ENCODE data around the gene GRK3. TPM values are rescaled to one million over a fixed set of nuclear protein-coding genes. Genes with fewer than 3 reads are reported as not detected.
"Not testable (repeated sequence)": the region's sequence is repeated elsewhere in the genome, so short reads cannot be mapped to it uniquely, and the experiment has no call there.

The GRK3 gene
- total RNA-seq, 1 donor from 2014 or later = 12.4 TPM

DNA sequence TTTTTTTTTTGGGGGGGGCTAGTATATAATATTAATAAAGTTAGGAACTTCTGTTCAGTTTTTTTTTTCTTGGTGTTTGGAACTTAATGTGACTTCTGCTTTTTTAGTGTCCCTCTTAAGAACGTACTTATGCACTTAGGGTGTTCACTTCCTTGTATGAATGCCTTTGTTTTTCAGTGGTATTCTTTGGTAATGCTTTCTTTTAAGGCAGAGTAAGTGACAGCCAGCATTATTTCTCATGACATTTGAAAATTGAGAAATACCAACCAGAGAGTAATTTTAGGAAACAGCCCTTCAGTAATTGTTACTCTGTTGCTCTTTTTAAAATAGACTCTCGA, 2.4 kb downstream of the GRK3 start:
- no peaks in the 10 kb centered on the region for H3K36me3 Mint-ChIP-seq (ENCODE audit: unreplicated experiment)
- H3K4me3 Mint-ChIP-seq (ENCODE audit: unreplicated experiment) = no peak overlapping the region
- no peak for DNase-seq
- TF ChIP-seq, protein P1, sequence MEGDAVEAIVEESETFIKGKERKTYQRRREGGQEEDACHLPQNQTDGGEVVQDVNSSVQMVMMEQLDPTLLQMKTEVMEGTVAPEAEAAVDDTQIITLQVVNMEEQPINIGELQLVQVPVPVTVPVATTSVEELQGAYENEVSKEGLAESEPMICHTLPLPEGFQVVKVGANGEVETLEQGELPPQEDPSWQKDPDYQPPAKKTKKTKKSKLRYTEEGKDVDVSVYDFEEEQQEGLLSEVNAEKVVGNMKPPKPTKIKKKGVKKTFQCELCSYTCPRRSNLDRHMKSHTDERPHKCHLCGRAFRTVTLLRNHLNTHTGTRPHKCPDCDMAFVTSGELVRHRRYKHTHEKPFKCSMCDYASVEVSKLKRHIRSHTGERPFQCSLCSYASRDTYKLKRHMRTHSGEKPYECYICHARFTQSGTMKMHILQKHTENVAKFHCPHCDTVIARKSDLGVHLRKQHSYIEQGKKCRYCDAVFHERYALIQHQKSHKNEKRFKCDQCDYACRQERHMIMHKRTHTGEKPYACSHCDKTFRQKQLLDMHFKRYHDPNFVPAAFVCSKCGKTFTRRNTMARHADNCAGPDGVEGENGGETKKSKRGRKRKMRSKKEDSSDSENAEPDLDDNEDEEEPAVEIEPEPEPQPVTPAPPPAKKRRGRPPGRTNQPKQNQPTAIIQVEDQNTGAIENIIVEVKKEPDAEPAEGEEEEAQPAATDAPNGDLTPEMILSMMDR (IDR thresholded peaks at IDR 0.05; ENCODE audit: partially characterized antibody, unreplicated experiment) = no peak
- H3K27ac Mint-ChIP-seq (ENCODE audit: unreplicated experiment) = no peak overlapping the region
- peaks cover 16% of the 10 kb centered on the region for H3K4me1 Mint-ChIP-seq (ENCODE audit: low read depth, unreplicated experiment)
- peaks cover 4% of the 10 kb centered on the region for H3K9me3 Mint-ChIP-seq (ENCODE audit: unreplicated experiment)
- peaks cover 7% of the 10 kb centered on the region for H3K27me3 Mint-ChIP-seq (ENCODE audit: unreplicated experiment)

DNA sequence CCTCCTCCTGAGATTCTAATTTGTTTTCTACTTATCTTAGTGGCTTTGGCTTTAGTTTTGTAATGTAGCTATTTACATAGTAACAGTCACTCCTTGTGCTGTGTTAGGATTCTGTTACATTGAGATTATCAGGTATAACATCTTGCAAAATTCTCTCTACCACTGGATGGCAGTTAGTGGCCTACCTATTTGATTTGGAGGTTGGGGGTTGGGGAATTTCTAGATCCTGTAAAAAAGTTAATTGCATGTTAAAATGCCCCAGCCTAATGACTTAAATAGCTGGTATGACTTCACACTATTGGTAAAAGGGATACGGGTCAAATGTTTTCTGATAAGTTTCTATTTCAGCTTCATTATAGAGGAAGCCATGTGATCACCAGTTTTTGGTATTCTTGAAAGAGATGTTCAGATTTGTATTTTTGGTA, 2.8 kb downstream of the GRK3 start:
- peak overlapping the region; percentile 6 for H3K4me3 Mint-ChIP-seq (ENCODE audit: unreplicated experiment)
- no peaks in the 10 kb centered on the region for H3K36me3 Mint-ChIP-seq (ENCODE audit: unreplicated experiment)
- H3K9me3 Mint-ChIP-seq (ENCODE audit: unreplicated experiment) = peaks cover 4% of the 10 kb centered on the region
- peaks cover 16% of the 10 kb centered on the region for H3K4me1 Mint-ChIP-seq (ENCODE audit: low read depth, unreplicated experiment)
- H3K27me3 Mint-ChIP-seq (ENCODE audit: unreplicated experiment) = peaks cover 7% of the 10 kb centered on the region
- DNase-seq = no peak
- TF ChIP-seq, protein P1 (IDR thresholded peaks at IDR 0.05; ENCODE audit: partially characterized antibody, unreplicated experiment) = no peak
- H3K27ac Mint-ChIP-seq (ENCODE audit: unreplicated experiment) = no peak overlapping the region

DNA sequence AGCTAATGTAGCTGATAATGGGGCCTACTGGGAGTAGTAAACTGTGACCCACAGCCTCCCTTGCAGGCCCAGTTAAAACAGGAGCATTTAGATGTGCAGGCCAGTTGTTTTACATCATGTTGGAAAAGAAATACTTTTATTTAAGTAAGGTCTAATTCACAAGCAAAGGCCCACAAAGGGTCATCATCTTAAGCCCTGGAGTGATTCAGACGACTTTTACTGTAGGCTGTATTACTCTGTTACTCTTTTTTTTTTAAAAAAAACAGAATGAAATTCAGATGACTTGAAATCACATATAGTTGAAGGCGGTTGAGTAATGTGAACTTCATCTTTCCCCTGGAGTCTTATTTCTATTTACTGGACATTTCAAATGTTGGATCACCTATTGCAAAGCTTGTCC, 3.6 kb downstream of the GRK3 start:
- not testable (repeated sequence) for H3K4me3 Mint-ChIP-seq (ENCODE audit: unreplicated experiment); H3K9me3 Mint-ChIP-seq (ENCODE audit: unreplicated experiment); H3K27ac Mint-ChIP-seq (ENCODE audit: unreplicated experiment); DNase-seq; H3K36me3 Mint-ChIP-seq (ENCODE audit: unreplicated experiment); H3K27me3 Mint-ChIP-seq (ENCODE audit: unreplicated experiment)
- peaks cover 15% of the 10 kb centered on the region for H3K4me1 Mint-ChIP-seq (ENCODE audit: low read depth, unreplicated experiment)

DNA sequence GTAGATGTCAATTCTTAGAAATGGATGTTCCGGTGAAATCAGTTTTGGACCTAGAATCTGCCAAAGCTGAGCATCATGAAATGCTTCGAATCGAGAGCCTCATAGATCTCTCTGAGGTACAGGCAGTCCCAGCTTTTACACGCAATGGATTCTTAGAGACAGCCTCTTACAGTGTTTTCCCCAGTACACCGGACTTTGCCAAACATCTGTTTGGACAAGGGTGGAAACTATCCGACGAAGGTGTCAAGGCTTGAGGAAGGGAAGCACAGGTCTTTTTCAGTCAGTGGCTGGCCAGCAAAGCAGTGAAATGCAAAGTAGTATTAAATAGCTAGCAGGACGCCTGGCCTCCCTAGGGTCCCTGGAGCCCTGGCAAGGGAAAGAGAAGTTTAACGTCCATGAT, 4.9 kb downstream of the GRK3 start:
- no peak overlapping the region for H3K27ac Mint-ChIP-seq (ENCODE audit: unreplicated experiment)

DNA sequence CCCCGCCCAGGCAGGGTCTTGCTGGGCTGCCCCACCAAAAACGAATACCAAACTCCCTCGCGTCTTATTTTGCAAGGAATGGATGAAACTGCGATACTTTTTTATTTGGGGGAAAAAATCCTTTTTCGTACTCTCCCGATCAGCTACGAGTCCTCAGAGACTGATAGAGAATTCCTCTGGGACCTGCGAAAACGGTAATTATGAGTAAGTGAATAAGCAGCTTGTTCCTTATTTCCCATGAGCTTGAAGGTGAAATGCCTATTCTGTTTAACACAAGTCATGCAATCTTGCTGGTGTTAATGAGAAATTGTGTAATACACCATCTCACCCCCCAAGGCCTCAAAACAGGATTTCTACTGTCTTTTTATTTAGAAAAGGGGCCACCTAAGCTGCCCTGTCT, 5.5 kb downstream of the GRK3 start:
- H3K27ac Mint-ChIP-seq (ENCODE audit: unreplicated experiment) = no peak overlapping the region
- H3K4me1 Mint-ChIP-seq (ENCODE audit: low read depth, unreplicated experiment) = peaks cover 9% of the 10 kb centered on the region

More for the DNA sequence above, 4.9 kb downstream of the GRK3 start:
- Mint-ChIP-seq H3K36me3 (ENCODE audit: unreplicated experiment) (no peaks in the 10 kb centered on the region), H3K4me1 (ENCODE audit: low read depth, unreplicated experiment) (peaks cover 9% of the 10 kb centered on the region), H3K4me3 (ENCODE audit: unreplicated experiment) (no peak overlapping the region), H3K27me3 (ENCODE audit: unreplicated experiment) (peaks cover 3% of the 10 kb centered on the region), H3K9me3 (ENCODE audit: unreplicated experiment) (peaks cover 6% of the 10 kb centered on the region)
- TF ChIP-seq, protein P1 (IDR thresholded peaks at IDR 0.05; ENCODE audit: partially characterized antibody, unreplicated experiment) = no peak
- DNase-seq = no peak

More for the DNA sequence above, 5.5 kb downstream of the GRK3 start:
- DNase-seq = no peak
- Mint-ChIP-seq H3K36me3 (ENCODE audit: unreplicated experiment) (no peaks in the 10 kb centered on the region), H3K4me3 (ENCODE audit: unreplicated experiment) (no peak overlapping the region), H3K9me3 (ENCODE audit: unreplicated experiment) (peaks cover 6% of the 10 kb centered on the region), H3K27me3 (ENCODE audit: unreplicated experiment) (peaks cover 3% of the 10 kb centered on the region)
- TF ChIP-seq, protein P1 (IDR thresholded peaks at IDR 0.05; ENCODE audit: partially characterized antibody, unreplicated experiment) = no peak
